SK-N-SH (cell line): Measurements from ENCODE around the gene MAP3K5. TPM values are rescaled to one million over a fixed set of nuclear protein-coding genes. Genes with fewer than 3 reads are reported as not detected.

ENCODE experiments used
- CTCF ChIA-PET: fragments of 300-600, 350-600 bp; formaldehyde crosslinking; extraction: SDS; loops from one replicate; lab custom pipeline; 2021; lab: Yijun Ruan, JAX
- POLR2A ChIA-PET: fragments of 350-600 bp; sonication (Branson Sonifier 250); formaldehyde crosslinking; extraction: SDS; loops from one replicate; lab custom pipeline; 2020; ENCODE audit warnings: antibody characterized with exemption, inconsistent platforms; lab: Yijun Ruan, JAX
- DNase-seq: peaks from one replicate; pipeline ENCODE4 v3.0.0; 2012
- H2AFZ ChIP-seq: fragments of 200-600 bp; sonication (generic); 2 replicates; pipeline ENCODE4 v1.8.1; 2016; ENCODE audit warnings: antibody characterized with exemption, mild to moderate bottlenecking, low read depth
- H3F3A ChIP-seq: fragments of 200-600 bp; sonication (generic); replicated peaks from 2 replicates; pipeline ENCODE3; 2016; ENCODE audit warnings: antibody characterized with exemption, mild to moderate bottlenecking; ENCODE audit not compliant: insufficient read depth
- H3K27ac ChIP-seq, 2 experiments: fragments of 200-500 bp in 1 of 2; fragments of 200-600 bp in 1 of 2; sonication (Bioruptor generic) in 1 of 2; sonication (generic), shearing (Covaris generic) in 1 of 2; 2 replicates each; pipeline versions ENCODE4 v1.5.1 to v1.6.1; 2014 to 2016; ENCODE audit warnings: low read depth in 2 of 2, inconsistent platforms in 1 of 2, low read length in 1 of 2, mild to moderate bottlenecking in 1 of 2, mixed read lengths in 1 of 2
- H3K27me3 ChIP-seq: fragments of 200-600 bp; sonication (generic), shearing (Covaris generic); 2 replicates; pipeline ENCODE4 v1.6.1; 2016; ENCODE audit warnings: mixed run types; ENCODE audit not compliant: insufficient read depth
- H3K36me3 ChIP-seq, 2 experiments: fragments of 200-500 bp in 1 of 2; fragments of 200-600 bp in 1 of 2; sonication (Bioruptor generic) in 1 of 2; sonication (generic) in 1 of 2; replicated peaks in 1 of 2; 2 replicates each; pipeline versions ENCODE3 to v1.5.1; 2014 to 2016; ENCODE audit warnings: low read length in 1 of 2, mild to moderate bottlenecking in 1 of 2; ENCODE audit not compliant: insufficient read depth in 2 of 2, control insufficient read depth in 1 of 2
- H3K4me1 ChIP-seq, 2 experiments: fragments of 200-500 bp in 1 of 2; fragments of 200-600 bp in 1 of 2; sonication (Bioruptor generic) in 1 of 2; sonication (generic), shearing (Covaris generic) in 1 of 2; 2 replicates each; pipeline versions ENCODE4 v1.5.1 to v1.6.1; 2014 to 2016; ENCODE audit warnings: low read depth in 1 of 2, low read length in 1 of 2, mixed run types in 1 of 2; ENCODE audit not compliant: insufficient read depth in 2 of 2, control insufficient read depth in 1 of 2
- H3K4me2 ChIP-seq: fragments of 200-600 bp; sonication (generic), shearing (Covaris generic); 2 replicates; pipeline ENCODE4 v1.6.1; 2017; ENCODE audit warnings: mixed run types
- H3K4me3 ChIP-seq, 2 experiments: fragments of 200-500 bp in 1 of 2; fragments of 200-600 bp in 1 of 2; sonication (Bioruptor generic) in 1 of 2; sonication (generic), shearing (Covaris generic) in 1 of 2; 2 replicates each; pipeline versions ENCODE4 v1.5.1 to v1.8.1; 2014 to 2016; ENCODE audit warnings: low read depth in 2 of 2, inconsistent platforms in 1 of 2, low read length in 1 of 2, mild to moderate bottlenecking in 1 of 2, mixed read lengths in 1 of 2, moderate library complexity in 1 of 2
- H3K79me2 ChIP-seq: fragments of 200-600 bp; sonication (generic); 2 replicates; pipeline ENCODE4 v1.8.1; 2017; ENCODE audit warnings: mild to moderate bottlenecking; ENCODE audit not compliant: insufficient read depth
- H3K9ac ChIP-seq: fragments of 200-600 bp; sonication (generic); 2 replicates; pipeline ENCODE4 v1.6.1; 2017; ENCODE audit warnings: mixed run types
- H3K9me2 ChIP-seq: fragments of 200-600 bp; sonication (generic); 2 replicates; pipeline ENCODE4 v1.6.1; 2017; ENCODE audit warnings: mixed run types
- H3K9me3 ChIP-seq: fragments of 200-600 bp; sonication (generic); 2 replicates; pipeline ENCODE4 v1.6.1; 2017; ENCODE audit warnings: mixed run types, mild to moderate bottlenecking, moderate library complexity
- H4K20me1 ChIP-seq: fragments of 200-600 bp; sonication (generic); 2 replicates; pipeline ENCODE4 v1.6.1; 2017; ENCODE audit warnings: mild to moderate bottlenecking, mixed run types; ENCODE audit not compliant: insufficient read depth
- CHD2 ChIP-seq: fragments of 150-350 bp; IDR thresholded peaks from 2 replicates; pipeline ENCODE4 v1.6.1; 2018; ENCODE audit warnings: low read length; ENCODE audit not compliant: partially characterized antibody
- EZH2phosphoT487 ChIP-seq: fragments of 200-600 bp; sonication (generic); IDR thresholded peaks from 2 replicates; pipeline ENCODE4 v1.6.1; 2017; ENCODE audit warnings: low read depth, mixed run types, mild to moderate bottlenecking, antibody characterized with exemption, moderate library complexity, borderline replicate concordance
- FOSL2 ChIP-seq: IDR thresholded peaks from 2 replicates; pipeline ENCODE4 v1.4.0; 2012; ENCODE audit warnings: low read depth, mild to moderate bottlenecking, moderate library complexity, borderline replicate concordance
- FOXJ3 ChIP-seq: sonication (generic); formaldehyde crosslinking; IDR thresholded peaks from 2 replicates; pipeline ENCODE4 v1.5.1; 2020; ENCODE audit warnings: mild to moderate bottlenecking, missing genetic modification reagents
- FOXM1 ChIP-seq: IDR thresholded peaks from 2 replicates; pipeline ENCODE4 v1.4.0; 2012; ENCODE audit warnings: low read depth, mild to moderate bottlenecking
- GATA2 ChIP-seq: sonication (generic); formaldehyde crosslinking; IDR thresholded peaks from 2 replicates; pipeline ENCODE4 v1.5.0; 2020; ENCODE audit warnings: mild to moderate bottlenecking, missing genetic modification reagents
- MAX ChIP-seq: IDR thresholded peaks from 2 replicates; pipeline ENCODE4 v1.4.0; 2012; ENCODE audit warnings: low read depth
- MXI1 ChIP-seq: IDR thresholded peaks from 2 replicates; pipeline ENCODE4 v1.6.1; 2012; ENCODE audit warnings: mild to moderate bottlenecking, low read depth, low read length, improper control_type of control experiment
- NFIC ChIP-seq: IDR thresholded peaks from 2 replicates; pipeline ENCODE4 v1.4.0; 2012; ENCODE audit warnings: borderline replicate concordance
- NRF1 ChIP-seq: IDR thresholded peaks from 2 replicates; pipeline ENCODE4 v1.6.1; 2012; ENCODE audit warnings: low read depth, mild to moderate bottlenecking, low read length
- PBX3 ChIP-seq: IDR thresholded peaks from 2 replicates; pipeline ENCODE4; 2012
- REST ChIP-seq: IDR thresholded peaks from 2 replicates; pipeline ENCODE4 v1.6.1; 2012; ENCODE audit warnings: mild to moderate bottlenecking, low read depth, low read length, moderate library complexity
- RFX5 ChIP-seq: IDR thresholded peaks from 2 replicates; pipeline ENCODE4 v1.6.1; 2012; ENCODE audit warnings: mild to moderate bottlenecking, improper control_type of control experiment, low read length
- RXRA ChIP-seq: IDR thresholded peaks from 2 replicates; pipeline ENCODE4 v1.4.0; 2012; ENCODE audit warnings: low read depth, mild to moderate bottlenecking, borderline replicate concordance
- SIN3A ChIP-seq: IDR thresholded peaks from 2 replicates; pipeline ENCODE4 v1.6.1; 2012; ENCODE audit warnings: low read depth, mild to moderate bottlenecking, low read length, moderate library complexity, borderline replicate concordance
- SMC3 ChIP-seq: IDR thresholded peaks from 2 replicates; pipeline ENCODE4 v1.6.1; 2012; ENCODE audit warnings: low read depth, low read length, improper control_type of control experiment
- TCF12 ChIP-seq: IDR thresholded peaks from 2 replicates; pipeline ENCODE4 v1.4.0; 2012
- TEAD4 ChIP-seq: IDR thresholded peaks from 2 replicates; pipeline ENCODE4 v1.4.0; 2012; ENCODE audit warnings: mild to moderate bottlenecking, borderline replicate concordance; ENCODE audit not compliant: insufficient read depth
- YY1 ChIP-seq: IDR thresholded peaks from 2 replicates; pipeline ENCODE4 v1.4.0; 2012; ENCODE audit warnings: low read depth, mild to moderate bottlenecking
- WGBS: methylation state at CpG from one replicate; pipeline ENCODE4 v1.1.6; 2017; ENCODE audit warnings: low lambda C conversion rate; 5-methylcytosine and 5-hydroxymethylcytosine counted together
- polyA plus RNA-seq, 3 experiments: library from polyadenylated mRNA; depleted of rRNA; stranded (reverse); fragments of >200 nt; gene quantifications; 2 replicates each; pipeline ENCODE4 v1.2.3, GENCODE V29; 2012

The MAP3K5 gene
- polyA plus RNA-seq, 1 of the 3 experiments (the other 2 are of a cell fraction), result 1.4 TPM

- TF ChIP-seq NFIC, result no peak
- no peak for TF ChIP-seq TEAD4
- TF ChIP-seq FOSL2, result no peak
- TF ChIP-seq RXRA, result no peak
- TF ChIP-seq CHD2, result no peak
- no peak for TF ChIP-seq PBX3
- no peak for TF ChIP-seq FOXJ3
- 96% methylated on average over 4 of the region's 4 CpGs for WGBS
Observed at GRCh38 chr6:136567688-136568087, 224.6 kb downstream of the MAP3K5 start.

GRCh38 chr6:136566851-136567250 lies 225.4 kb downstream of the MAP3K5 start:
- Histone ChIP-seq H3K9me2 (no peaks in the 10 kb centered on the region), H3K27ac (no peak overlapping the region), H3K36me3 (peaks cover 0 to 4% of the 10 kb centered on the region in 2 experiments), H3K4me3 (no peak overlapping the region), H3K4me1 (peaks cover 0 to 6% of the 10 kb centered on the region in 2 experiments; a peak in 2 of 4 replicates), H3K9ac (no peak overlapping the region), H3K4me2 (no peak overlapping the region), H3F3A (peaks cover 3% of the 10 kb centered on the region), H4K20me1 (no peaks in the 10 kb centered on the region), H3K79me2 (no peaks in the 10 kb centered on the region), H3K27me3 (no peaks in the 10 kb centered on the region), H3K9me3 (no peaks in the 10 kb centered on the region), H2AFZ (no peak overlapping the region)
- WGBS, result 57% methylated on average over 2 of the region's 2 CpGs
- DNase-seq, result no peak
- ChIA-PET CTCF (interaction anchor here (1.0 to 2.8 kb wide), 5 partner anchors 10 to 225 kb away, joined by 3 to 10 read pairs (median 6); partner anchors contain the start of genes MAP3K5 and MAP7), POLR2A (no interaction called here)
- TF ChIP-seq MXI1 (no peak), NRF1 (no peak), TCF12 (no peak), EZH2phosphoT487 (no peak), RXRA (no peak), SMC3 (no peak), GATA2 (CRISPR knock-in tag) (no peak), PBX3 (no peak), MAX (no peak), FOXM1 (no peak), RFX5 (no peak), REST (no peak), YY1 (no peak), CHD2 (no peak), SIN3A (no peak)

More at GRCh38 chr6:136567688-136568087, 224.6 kb downstream of the MAP3K5 start:
- H3K27ac ChIP-seq, result no peak overlapping the region
- no peaks in the 10 kb centered on the region for H3K79me2 ChIP-seq
- ChIA-PET CTCF (interaction anchor here (2.4 kb wide), 1 partner anchor 17 kb away, joined by 10 read pairs; the partner anchor contains the start of gene MAP7), POLR2A (no interaction called here)
- no peaks in the 10 kb centered on the region for H3K9me3 ChIP-seq
- H3F3A ChIP-seq, result peaks cover 3% of the 10 kb centered on the region
- DNase-seq, result no peak
- no peaks in the 10 kb centered on the region for H3K27me3 ChIP-seq
- H3K36me3 ChIP-seq, result peaks cover 0 to 4% of the 10 kb centered on the region in 2 experiments
- no peaks in the 10 kb centered on the region for H4K20me1 ChIP-seq
- no peak overlapping the region for H2AFZ ChIP-seq
- H3K4me3 ChIP-seq, result no peak overlapping the region
- no peaks in the 10 kb centered on the region for H3K9me2 ChIP-seq
- no peak overlapping the region for H3K9ac ChIP-seq
- H3K4me2 ChIP-seq, result no peak overlapping the region
- H3K4me1 ChIP-seq, result peaks cover 0 to 6% of the 10 kb centered on the region in 2 experiments; a peak in 2 of 4 replicates
